Ovary (tissue), 3 donors: ENCODE data around the gene HNRNPC.

Experiments used
- CTCF ChIP-seq, 3 donors: fragments of 450-650 bp in 2 of 3; fragments of 200-600 bp in 1 of 3; IDR thresholded peaks; one replicate each; pipeline versions ENCODE4 v1.5.1 to v1.8.0; 2016 to 2022; ENCODE audit warnings: antibody characterized with exemption in 3 of 3, mild to moderate bottlenecking in 1 of 3
- EP300 ChIP-seq: sonication (generic); formaldehyde crosslinking; IDR thresholded peaks from one replicate; pipeline ENCODE4 v1.6.1; 2017; ENCODE audit warnings: antibody characterized with exemption
- POLR2A ChIP-seq: fragments of 450-650 bp; IDR thresholded peaks from one replicate; pipeline ENCODE4 v1.6.1; 2017; ENCODE audit warnings: antibody characterized with exemption, mild to moderate bottlenecking, moderate library complexity
- donor health status: DM: no; HTN: no; CAD: no.

GRCh38 chr14:21231020-21231652, 38.1 kb downstream of the HNRNPC start:
- TF ChIP-seq CTCF (IDR thresholded peaks at IDR 0.05) (no peak), POLR2A (no peak), EP300 (no peak)
